Measurements from ENCODE around the gene FOXRED1.
A peak's percentile ranks its signal among the peaks of the same experiment; 100 is the strongest.
"Not testable (repeated sequence)": the region's sequence is repeated elsewhere in the genome, so short reads cannot be mapped to it uniquely, and the experiment has no call there.

The FOXRED1 gene

DNA sequence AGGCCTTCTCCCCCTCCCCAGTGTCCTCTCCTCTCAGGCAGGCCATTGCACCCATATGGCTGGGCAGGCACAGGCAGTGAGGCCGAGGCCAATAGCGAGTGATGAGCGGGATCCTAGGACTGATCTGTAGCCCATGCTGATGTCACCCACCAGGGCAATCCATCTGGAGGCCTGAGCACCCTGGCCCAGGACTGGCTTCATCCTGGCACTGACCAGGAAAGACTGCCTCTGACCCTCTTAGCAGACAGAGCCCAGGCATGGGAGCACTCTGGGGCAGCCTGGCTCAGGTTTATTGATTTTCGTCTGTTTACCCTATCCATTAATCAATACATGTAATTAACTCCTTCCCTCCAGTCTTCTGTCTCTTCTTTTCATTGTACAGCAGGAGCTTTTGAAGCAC lies 8.8 kb downstream of the FOXRED1 start:
- no peak for DNase-seq

DNA sequence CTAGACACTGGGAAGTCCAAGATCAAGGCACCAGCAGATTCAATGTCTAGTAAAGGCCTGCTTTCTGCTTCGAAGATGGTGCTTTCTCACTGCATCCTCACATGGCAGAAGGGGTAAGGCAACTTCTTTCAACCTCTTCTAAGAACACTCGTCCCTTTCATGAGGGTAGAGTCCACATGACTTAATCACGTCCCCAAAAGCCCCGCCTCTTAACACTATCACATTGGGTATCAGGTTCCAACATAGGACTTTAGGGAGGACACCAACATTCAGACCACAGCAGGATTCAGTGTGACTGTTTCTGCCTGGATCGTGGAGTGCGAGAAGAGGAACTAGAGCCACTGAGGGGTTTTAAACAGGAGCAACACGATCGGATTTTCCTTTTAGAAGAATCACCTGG lies 10.2 kb downstream of the FOXRED1 start:
- no peak for DNase-seq

DNA sequence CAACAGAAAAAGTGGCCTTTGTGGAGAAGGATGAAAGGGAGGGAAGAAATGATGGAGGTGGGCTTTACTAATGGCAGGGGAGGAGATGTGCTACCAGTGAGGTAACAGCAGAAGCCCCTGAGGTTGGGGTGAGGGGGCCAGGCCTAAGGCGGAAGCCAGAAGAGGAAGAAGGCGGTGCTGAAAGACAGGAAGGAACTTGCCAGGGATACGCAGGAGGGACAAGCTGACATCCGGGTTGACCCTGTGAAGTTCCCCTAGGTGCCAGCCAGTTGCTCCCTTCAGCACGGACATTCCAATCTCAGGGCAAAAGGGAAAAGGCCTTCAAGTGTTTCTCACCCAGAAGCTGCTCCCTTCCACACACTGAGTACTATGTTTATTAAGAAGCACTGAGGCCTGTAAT lies 11.6 kb downstream of the FOXRED1 start:
- DNase-seq = no peak

DNA sequence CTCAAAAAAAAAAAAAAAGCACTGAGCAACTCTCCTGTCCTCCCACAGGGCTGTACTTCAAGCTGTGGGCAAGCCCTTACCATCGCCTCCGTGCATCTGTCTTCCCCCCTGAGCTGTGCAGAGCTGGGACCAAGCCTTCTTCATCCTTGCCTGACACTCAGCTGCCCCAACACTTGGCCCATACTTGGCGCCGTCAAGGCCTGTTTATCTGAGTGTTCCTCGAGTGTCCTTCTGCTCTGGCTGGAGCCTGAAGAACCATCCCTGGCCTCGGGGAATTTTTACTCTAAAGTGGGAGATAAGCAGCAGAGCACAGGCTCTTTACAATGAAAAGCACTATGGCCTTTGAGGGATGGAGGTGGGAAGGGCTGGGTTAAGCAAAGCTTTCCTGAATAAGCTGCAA lies 12.3 kb downstream of the FOXRED1 start:
- DNase-seq = no peak

DNA sequence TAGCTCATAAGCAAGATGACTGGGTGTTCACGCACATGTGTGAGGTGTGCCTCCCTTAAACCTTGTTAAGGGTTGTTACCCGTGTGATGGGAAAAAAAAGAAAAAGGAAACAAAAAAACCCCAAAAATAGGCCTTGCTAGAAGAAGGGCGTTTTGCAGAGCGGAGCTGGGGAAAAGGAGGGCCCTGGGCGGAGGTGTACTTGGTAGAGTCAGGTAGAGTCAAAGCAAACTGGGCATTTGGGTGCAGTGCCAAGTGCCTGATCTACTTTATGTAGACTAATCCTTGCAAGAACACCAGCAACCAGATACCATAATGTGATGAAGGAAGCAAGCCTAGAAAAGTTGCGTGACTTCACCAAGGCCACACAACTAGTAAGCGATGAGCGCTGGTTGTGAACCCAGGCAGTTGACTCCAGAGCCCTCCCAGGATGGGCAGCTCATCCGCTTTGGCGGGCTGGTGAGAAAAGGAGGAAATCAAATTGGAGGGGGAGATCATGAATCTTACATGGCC lies 12.8 kb downstream of the FOXRED1 start:
- no peak for DNase-seq

DNA sequence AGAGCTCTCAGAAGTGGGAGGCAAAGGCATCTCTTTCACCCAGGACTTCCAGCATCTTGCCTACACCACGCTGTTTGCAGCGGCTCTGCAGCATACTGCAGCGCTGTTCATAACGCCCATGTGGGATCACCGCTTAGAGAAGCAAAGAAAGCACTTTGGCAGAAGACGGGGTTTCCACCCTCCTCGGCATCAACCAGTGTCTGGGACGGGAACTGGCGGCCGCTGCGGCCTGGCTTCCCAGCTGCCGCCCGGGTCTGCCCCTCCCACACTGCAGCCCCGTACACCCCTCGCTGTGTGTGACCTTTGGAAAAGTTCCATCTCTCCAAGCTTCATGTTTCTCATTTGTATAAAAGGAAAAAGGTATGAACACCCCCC lies 13.4 kb downstream of the FOXRED1 start:
- peak; percentile 31 for DNase-seq

DNA sequence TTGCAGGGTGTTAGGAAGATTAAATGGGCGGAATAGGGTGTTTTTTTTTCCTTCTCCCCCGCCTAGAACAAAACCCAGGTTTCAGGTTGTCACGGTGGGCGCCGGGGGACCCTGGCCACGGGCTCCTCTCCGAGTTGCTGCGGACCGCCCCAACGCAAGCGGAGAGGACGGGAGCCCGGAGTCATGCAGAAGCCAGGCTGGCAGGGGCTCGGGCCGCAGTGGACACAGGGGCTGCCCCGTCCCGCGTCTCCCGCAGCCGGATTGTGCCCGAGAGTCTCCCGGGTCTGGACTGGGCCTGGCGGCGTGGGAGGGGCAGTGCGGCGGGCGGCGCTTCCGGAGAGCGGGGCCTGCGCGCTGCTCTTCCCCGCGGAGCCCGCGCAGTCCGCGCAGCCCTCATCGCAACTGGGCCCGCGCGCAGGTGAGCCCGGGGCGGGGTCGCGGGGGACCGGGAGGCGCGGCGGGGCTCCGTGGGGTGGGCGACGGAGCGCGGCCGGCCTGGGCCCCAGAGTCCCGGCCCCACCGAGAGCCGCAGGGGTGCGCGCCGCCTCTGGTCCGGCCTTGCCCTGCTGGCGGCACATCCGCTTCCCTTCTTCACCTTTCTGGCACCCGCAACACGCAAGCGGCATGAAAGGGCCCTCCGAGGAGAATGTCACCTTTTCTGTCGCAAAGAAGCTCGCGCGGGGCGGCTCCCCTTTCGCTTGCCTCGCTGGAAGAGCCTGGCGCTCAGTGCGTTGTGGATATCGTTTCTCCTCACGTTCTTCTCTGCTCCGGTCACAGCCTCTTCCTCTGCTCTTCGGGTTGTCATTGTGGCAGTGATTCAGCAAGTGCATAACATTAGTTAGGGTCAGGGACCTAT lies 14.0 kb downstream of the FOXRED1 start, which contains the start of gene TIRAP:
Gene TIRAP, plus strand, starts transcription at position 358 of the 856 bp plus-strand sequence. CDS start 7,802 bp downstream, outside the sequence.
- peak; percentile 54 for DNase-seq

DNA sequence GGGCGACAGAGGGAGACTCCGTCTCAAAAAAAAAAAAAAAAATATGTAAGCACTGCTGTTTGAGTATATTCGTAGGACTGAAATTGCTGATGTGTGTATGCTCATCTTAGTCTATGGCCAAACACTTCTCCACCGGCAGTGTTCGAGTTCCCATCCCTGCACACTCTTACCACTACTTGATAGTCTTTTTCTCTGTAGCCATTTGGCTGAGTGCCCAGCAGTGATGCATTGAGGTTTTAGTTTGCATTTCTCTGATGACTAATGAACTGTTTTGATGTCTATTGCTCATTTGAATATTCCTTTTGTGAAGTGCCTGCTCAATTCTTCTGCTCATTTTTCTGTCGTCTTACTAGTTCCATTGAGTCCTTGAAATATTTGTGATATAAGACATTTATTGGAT lies 15.9 kb downstream of the FOXRED1 start:
- peak; percentile 87 for DNase-seq

DNA sequence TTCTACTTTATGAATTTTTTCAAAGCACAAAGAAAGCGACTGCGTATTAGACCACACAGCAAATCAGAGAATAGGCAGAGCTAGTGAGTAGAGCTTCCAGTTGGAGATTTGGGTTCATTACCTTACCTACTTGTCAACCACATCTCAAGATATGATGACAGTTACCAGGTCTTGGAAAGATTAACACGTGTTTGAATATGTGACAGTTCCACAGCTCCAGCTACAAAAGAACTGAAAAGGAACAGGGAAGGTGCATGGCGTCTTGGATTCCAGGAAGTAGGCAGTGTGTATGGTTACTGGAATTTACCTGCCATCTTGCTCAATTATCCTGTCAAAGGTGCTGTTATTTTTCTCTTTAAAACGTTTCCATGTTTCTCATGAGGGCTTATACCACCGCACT lies 19.3 kb downstream of the FOXRED1 start:
- no peak for DNase-seq

DNA sequence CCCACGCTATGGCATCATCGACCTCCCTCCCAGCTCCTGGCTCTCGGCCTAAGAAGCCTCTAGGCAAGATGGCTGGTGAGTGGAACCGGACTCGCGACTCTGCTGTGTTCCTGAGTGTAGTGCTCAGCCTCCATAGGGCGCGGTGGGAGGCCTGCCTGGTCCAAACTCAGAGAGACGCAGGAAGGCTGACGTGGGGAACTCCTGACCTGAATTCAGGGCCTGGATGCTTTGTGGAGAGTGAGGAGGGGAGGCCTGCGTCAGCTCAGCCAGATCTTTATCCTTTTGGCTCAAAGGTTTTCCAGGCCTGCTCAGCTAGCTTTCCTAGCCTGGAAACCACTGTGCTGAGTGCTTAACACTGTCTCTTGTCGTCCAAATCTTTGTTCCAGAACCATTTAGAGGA lies 21.9 kb downstream of the FOXRED1 start:
- DNase-seq = no peak

DNA sequence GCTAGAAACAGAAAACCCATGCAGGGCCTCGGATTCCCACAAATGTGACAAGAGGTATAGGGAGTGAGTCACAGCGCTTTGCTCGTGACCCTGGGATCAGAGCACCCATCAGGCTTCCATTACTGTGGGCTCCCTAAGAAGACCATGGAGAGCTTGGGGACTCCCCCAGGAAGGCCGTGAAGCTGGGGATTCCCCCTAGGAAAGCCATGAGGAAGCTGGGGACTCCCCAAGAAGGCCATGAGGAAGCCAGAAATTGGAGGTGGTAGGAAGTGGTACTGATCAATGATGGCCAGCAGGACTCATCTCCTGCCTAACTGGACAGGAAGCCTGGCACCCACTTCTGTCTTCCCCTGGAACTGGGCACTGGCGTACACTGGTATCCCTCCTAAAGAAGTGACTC lies 24.8 kb downstream of the FOXRED1 start:
- no peak for DNase-seq

DNA sequence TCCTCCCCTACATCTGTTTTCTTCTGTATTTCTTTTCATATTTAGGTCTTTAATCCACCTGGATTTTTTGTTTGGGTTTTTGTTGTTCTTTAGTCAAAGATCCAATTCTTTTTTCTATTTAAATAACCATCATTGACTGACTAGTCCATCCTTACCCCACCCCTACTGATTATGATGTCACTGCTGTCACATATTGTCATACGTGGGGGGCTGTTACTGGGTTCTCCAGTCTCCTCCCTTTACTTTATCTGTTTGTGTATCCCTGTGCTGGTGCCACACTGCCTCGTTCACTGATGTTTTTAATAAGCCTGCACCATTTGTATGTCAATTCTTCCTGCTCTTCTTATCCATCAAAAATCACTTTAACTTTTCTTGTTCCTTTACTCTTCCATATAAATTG lies 28.1 kb downstream of the FOXRED1 start:
- no peak for DNase-seq

DNA sequence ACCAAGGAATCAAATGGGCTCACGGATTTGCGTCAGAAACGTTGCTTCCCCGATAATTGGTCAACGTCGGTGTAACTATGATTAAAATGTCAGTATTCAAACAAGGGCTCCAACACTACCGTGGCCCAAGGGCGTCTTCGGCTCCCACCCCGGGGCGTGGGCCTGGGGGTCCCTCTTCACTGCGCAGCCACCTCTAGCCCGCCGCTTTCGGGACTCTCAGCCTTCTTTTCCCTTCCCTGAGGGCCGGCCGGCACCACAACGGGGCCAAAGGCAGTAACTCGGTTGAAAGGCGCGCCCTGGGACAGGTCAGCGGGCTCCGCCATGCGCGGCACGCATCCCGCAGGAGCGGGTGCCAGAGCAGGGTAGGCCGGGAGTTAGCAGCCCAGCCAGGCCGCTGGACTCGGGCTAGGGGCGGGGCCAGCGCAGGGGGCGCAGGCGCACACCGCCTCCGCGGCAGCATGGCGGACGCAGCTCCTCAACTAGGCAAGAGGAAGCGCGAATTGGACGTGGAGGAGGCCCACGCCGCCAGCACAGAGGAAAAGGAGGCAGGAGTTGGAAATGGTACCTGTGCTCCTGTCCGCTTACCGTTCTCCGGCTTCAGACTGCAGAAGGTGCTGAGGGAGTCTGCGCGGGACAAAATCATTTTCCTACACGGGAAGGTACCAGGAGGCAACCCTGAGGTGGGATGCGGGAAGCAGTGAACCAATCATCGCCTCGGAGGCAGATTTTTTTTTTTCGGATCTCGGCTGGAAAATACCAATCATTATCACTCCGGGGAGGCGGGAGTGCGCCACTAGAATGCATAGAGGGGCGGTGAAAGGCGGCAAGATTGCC lies 34.9 kb downstream of the FOXRED1 start, which contains the start of gene DCPS:
Gene DCPS, plus strand, starts transcription at position 438 of the 834 bp plus-strand sequence. Its CDS starts 21 bp downstream, at position 459.
- peak; percentile 86 for DNase-seq

DNA sequence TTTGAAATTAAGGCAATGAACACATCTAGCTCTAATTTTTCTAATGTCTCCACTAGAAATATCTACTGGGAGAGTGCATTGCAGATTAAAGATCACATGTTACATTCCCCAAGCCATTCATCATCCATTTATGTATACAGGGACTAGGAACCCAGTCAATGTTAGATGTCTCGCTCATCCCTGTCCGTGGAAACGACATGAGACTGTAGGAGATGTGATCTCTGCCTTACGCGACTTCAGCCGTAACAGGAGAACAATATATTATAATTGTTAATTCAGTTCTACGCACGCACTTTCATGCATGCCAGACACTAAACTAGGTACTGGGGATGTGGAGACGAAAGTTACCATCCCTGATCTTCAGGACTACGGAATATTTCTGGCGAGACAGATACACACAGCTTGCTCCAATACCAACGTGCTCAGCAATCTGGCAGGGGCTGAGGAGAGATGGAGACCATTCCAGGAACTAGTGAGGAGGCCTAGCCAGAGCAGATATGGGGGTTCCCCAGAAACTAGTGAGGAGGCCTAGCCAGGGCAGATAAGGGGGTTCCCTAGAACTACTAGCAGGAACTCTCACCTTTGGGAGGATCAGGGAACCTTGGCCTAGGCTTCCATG lies 35.6 kb downstream of the FOXRED1 start:
- no peak for DNase-seq

DNA sequence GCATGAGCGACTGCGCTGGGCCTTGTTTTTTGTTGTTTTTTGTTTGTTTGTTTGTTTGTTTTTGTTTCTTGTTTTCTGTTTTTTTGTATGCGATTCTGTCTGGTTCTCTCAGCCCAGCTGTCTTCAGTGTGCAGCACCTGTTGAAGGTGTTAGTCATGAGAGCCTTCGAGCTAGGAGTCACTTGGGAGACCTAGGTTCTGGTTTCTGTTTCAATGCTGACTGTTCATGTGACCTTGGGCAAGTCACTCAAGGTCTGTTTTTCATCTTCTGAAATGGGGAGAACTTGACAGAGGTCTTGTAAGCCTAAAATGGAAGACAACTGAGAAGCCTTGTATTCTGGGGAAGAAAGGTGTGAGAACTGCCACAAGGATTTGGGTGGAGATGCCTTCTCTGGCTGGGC lies 36.7 kb downstream of the FOXRED1 start:
- DNase-seq = no peak

DNA sequence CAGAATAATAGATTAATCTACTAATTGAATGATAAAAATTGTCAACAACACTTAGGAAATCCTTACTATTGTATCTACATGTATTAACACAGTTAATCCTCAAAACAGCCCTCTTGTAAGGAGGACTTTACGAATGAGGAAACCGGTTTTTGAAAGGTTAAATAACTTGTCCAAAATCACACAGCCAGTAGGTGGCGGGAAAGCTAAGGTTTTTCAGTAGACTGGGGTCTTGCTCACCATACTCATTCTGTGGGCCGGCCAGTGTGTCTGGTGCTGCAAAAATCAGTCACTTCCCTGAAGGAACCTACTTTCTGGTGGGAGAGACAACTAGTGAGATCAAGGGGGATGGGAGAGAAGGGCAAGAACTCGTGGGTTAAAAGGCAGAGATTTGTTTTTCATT lies 38.8 kb downstream of the FOXRED1 start:
- no peak for DNase-seq

DNA sequence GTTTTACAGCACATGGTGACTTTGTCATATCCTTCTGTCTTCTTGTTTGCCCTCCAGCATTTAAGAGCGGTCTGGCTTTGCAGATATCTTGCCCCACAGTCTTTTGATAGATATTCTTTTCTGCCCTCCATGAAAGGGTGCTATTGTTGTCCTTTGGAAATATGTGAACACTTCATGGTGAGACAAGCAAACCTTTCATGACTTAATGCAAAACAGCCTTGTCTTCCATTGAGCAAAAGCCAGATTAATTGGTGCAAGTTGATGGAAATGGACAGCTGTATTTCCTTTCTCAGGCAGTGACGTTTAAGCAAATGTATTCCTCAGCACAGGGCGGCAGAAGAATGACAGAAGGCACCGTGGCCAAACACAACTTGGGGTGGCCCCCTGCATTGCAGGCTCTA lies 39.3 kb downstream of the FOXRED1 start:
- no peak for DNase-seq

DNA sequence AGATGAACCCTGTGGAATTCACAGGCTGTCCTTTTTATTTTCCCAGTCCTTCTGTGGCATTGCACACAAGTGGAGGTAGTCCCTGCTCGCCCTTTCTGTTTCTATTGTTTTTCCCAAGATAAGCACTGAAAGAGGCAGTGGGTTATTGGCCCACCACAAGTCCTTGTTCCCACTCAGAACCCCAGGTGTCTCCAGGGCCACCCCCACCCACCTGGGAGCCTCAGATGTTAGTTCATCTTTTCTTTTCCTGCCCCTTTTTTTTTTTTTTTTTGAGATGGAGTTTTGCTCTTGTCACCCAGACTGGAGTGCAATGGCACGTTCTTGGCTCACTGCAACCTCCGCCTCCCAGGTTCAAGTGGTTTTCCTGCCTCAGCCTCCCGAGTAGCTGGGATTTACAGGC lies 39.8 kb downstream of the FOXRED1 start:
- DNase-seq = not testable (repeated sequence)

DNA sequence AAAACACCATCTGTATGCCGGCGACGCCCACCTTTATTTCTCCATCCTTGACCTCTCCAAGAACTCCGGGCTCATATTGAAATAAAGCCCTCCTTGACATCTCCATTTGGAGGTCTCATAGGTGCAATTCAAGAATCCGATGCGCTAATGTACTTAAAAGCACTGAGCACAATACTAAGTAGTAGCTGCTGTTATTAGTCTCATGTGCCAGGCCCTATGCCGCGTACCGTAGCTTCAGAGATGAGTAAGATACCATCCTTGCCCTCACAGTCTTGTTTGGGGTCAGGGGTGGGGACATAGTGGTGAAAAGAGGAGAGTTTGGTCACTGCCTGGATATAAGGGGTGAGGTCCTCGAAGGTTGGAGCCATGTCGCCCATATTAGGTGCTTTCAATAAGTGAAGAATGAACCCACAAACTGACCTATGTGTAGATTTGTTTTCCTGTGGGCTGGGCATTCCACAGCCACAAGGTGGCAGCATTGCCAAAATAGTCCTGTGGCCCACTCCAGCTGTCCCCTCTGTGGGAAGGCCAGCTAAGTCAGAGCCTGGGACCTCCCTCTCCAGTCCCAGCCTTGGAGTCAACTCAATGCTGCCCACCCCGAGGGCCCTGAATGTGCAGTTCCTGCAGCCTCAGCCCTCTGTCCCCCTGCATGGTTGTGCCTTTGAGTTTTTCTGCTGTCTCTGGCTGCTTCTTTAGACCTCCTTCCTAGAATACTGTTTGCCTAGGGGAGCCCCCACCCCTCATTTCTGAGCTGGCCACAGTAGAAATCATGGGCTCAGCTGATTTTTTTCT lies 41.4 kb downstream of the FOXRED1 start:
- peak; percentile 61 for DNase-seq

DNA sequence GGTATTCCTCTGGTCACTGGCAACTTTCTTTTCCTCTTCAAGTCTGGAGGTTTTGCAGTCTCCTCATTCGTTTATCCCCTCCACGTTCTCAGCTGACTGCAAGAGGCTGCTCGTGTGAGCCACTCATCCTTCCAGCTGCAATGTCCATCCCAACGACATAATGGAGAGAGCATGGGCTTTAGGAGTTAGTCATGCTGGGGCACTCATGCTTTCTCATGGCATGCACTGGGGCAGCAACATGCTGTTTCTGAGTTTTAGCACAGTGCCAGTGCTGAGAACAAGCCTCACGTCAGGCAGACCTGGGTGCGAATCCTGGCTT lies 42.0 kb downstream of the FOXRED1 start:
- no peak for DNase-seq

DNA sequence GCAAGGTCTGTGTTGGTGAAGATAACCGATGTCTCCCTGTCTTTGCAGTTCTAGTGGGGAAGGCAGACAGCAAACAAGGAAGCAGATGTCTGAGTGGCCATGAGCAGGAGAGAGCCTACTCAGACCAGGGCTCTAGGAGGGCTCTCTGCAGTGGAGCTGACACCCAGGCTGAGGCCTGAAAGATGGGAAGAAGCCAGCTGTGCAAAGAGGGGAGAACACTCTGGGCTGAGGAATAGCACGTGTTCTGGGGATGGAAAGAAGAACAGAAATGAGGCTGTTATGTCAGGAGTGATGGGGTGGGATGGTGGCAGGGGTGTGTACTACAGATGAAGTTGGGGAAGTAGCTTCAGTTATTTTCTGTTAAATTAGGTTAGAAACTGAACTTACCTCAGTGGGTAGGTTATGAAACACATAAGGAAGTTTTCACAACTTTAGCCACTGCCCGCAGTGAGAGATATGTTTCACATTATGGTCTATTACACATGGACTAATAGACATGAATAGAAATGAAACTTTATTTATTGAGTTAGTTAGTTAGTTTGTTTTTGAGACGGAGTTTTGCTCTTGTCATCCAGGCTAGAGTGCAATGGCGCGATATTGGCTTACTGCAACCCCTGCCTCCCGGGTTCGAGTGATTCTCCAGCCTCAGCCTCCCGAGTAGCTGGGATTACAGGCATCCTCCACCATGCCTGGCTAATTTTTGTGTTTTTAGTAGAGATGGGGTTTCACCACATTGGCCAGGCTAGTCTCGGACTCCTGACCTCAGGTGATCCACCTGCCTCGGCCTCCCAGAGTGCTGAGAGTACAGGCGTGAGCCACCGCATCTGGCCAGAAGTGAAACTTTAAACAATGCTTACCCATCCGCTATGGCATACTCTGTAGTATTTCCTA lies 42.7 kb downstream of the FOXRED1 start:
- DNase-seq = no peak

DNA sequence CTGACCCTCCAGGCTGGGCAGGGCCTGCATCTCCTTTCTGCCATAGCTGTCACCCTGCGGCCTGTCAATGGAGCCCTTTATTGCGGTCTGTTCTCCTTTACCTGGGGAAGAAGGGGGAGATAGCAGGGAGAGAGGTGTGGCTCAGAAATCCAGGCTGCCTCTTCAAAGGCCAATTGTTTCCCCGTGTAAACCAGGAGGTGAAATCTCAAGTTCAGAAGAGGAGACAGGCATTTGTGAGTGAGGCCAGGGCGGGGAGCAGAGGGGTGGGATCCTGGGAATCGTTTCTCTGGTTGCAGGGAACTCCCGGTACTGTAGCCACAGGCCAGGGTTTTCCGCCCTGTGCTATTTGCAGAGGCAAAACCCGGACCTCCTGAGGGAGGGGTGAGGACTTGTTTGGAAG lies 44.0 kb downstream of the FOXRED1 start:
- DNase-seq = no peak

All from activated CD8-positive, alpha-beta memory T cell treated with anti-CD3 and anti-CD28 coated beads, Interleukin-2, amount 50 U/mL, for 4 hours (primary cell).